Left forelimb (tissue), 1 donor: ENCODE data around the gene COX7B.
"Not testable (repeated sequence)": the region's sequence is repeated elsewhere in the genome, so short reads cannot be mapped to it uniquely, and the experiment has no call there.

Source experiments
- DNase-seq: peaks from one replicate; pipeline ENCODE4 v3.0.0-alpha.2; 2018; ENCODE audit warnings: low spot score

Gene COX7B, protein sequence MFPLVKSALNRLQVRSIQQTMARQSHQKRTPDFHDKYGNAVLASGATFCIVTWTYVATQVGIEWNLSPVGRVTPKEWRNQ

DNA sequence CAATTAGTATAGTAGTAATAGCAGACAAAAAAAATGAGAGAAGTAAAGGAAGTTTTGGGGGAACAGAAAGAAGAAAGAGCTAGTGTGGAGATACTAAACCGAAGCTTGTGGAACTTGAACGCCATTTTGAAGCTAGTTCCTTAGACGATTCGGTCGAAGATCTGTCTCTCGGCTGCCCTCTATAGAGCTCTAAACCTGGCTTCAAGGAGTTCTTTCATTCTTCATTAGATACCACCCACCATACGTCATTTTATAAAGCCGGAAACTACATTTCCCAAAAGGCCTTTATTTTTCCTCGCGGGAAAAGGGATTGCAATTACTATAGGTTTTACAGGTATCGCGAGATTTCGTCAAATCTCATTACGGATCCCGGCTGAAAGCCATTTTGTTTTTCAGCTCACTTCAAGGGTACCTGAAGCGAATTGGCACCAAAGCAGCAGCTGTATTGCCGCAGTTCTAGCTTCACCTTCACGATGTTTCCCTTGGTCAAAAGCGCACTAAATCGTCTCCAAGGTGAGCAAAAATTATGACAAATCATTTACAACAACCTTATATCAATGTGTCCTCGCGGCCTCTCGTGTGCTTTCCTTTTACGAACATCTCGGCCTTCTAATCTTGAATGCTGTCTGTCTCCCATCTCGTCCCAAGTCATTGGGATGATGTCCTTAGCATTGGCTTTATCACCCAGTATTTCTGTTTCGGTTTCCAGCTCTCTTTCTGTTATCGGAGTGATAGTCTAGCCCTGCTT, at the start of gene COX7B:
COX7B (plus strand) TSS at position 388 of the 748 bp plus-strand sequence; CDS start at position 474, 86 bp downstream.
- DNase-seq = peak; percentile 66

DNA sequence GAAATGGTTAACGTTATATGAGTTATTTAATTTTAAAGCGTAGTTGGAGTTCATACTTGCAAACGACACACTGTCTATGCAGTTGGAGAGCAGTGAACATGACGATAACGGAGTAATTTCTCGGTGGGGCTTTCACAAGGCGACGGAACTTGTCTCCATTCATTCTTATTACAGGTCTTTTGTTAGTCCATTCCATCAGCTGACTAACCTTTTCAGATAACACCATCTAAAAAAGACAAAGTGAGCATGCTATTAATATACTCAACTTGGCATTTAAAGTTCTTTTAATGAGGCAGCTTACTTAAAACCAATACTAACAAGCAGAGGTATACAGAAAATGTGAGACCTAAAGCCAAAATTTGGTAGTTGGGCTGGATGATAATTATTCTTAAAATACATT, 23.9 kb upstream of the COX7B start:
- DNase-seq = no peak

DNA sequence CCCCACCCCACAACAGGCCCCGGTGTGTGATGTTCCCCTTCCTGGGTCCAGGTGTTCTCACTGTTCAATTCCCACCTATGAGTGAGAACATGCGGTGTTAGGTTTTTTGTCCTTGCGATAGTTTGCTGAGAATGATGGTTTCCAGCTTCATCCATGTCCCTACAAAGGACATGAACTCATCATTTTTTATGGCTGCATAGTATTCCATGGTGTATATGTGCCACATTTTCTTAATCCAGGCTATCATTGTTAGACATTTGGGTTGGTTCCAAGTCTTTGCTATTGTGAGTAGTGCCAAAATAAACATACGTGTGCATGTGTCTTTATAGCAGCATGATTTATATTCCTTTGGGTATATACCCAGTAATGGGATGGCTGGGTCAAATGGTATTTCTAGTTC, 17.9 kb upstream of the COX7B start:
- DNase-seq = not testable (repeated sequence)

DNA sequence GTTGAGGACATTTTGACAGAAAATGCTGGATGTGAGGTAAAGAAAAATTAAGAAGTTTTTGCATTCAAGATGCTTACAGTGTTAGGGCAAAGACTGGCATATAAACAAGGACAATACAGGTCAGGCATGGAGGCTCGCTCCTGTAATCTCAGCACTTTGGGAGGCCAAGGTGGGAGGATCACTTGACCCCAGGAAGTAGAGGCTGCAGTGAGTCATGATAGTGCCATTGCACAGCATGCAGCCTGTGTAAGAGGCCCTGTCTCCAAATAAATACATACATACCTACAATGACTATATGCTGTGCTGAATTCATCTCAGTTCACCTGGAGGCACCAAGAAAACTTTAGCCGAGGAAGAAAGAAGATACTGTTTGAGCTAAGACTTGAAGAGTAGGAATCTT, 6.4 kb upstream of the COX7B start:
- DNase-seq = no peak

DNA sequence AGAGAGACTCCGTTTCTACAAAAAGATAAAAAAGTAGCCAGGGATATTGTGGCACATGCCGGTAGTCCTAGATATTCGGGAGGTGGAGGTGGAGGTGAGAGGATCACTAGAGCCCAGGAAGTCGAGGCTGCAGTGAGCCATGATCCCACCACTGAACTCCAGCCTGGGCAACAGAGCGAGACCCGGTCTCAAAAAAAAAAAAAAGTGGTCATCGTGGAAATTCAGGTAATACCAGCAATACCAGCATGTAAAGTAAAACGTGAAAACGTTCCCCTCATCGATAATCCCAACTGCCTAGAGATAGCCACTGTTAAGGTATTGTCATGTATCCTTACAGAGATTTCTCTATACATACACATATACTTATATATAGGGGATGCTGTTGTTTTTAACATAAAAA, 5.6 kb upstream of the COX7B start:
- DNase-seq = no peak

DNA sequence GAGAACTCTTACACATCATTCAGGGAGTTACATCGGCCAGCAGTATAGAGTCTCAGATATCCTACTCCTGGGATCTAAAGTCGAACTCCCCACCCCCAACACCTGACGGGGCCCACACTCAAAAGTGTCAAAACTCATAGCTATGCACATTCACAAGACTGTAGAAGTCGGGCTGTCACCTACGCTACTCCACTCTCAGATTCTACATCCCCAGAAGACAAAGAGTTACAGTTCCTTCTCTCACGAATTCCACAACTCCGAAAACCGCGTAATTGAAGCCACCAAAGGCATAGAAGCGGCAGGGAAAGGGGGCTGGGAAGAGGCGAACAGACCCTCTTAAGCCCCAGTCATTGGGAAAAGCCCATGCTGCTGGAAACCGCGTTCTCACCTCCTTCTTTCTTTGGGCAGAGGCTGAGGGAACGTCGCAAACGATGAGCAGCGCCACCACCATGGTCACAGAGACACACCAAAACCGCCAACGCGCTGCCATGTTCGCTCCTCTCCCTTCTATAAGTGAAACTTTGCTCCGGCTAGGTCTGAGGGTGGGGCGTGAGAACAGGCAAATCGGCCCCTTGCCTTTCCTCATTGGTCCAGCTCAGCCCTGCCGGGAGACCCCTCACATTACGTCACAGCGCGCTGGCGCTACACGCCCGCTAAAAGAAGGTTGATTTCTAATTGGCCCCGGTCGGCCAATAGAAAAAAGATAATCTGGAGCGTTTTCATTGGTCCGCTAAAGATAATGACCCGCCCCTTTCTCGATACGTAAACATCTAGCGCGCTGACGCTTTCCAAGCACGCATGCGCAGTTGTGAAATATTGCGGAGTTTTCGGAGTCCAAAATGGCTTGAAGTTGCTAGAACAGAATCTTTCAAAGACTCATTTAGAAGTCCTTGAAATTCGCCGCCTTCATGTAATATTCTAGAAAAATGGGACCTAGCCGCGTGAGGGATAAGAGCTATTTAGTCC, 4.1 kb upstream of the COX7B start, which contains the start of gene MAGT1:
MAGT1 (minus strand) TSS at position 515 of the 966 bp plus-strand sequence; CDS start at position 490, 25 bp downstream.
- peak; percentile 90 for DNase-seq

DNA sequence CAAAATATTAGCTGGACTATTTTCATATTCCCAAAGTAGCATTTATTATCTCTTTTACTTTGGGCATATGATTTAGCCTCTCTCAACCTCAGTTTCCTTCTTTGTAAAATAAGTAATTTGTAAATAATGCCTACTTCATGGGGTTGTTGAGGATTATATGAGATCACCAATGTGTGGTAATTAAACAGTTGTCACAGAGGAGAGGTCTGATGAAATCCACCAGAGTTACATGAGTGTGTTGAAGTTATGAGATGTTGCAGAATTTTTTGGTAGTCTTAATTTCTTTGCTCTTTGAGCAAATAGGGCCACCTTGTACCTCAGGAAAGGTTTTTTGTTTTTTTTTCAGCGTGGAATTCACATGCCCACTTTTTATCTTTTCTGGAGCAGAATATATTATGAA, 1.4 kb downstream of the COX7B start:
- DNase-seq = no peak

DNA sequence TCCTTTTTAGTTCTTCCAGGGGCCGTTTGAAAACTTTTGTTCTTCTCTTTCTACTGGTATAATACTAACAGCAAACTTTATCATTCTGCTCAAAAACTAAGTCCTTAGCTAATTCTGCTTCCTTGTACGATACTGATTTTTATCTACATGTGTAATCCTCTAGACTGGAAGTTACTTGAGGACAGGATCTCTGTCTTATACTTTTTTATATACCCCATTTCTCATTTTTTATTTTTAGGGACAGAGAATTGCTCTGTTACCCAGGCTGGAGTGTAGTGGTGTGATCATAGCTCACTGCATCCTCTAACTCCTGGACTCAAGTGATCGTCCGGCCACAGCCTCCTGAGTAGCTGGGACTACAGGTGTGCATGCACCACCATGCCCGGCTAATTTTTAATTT, 2.2 kb downstream of the COX7B start:
- no peak for DNase-seq

DNA sequence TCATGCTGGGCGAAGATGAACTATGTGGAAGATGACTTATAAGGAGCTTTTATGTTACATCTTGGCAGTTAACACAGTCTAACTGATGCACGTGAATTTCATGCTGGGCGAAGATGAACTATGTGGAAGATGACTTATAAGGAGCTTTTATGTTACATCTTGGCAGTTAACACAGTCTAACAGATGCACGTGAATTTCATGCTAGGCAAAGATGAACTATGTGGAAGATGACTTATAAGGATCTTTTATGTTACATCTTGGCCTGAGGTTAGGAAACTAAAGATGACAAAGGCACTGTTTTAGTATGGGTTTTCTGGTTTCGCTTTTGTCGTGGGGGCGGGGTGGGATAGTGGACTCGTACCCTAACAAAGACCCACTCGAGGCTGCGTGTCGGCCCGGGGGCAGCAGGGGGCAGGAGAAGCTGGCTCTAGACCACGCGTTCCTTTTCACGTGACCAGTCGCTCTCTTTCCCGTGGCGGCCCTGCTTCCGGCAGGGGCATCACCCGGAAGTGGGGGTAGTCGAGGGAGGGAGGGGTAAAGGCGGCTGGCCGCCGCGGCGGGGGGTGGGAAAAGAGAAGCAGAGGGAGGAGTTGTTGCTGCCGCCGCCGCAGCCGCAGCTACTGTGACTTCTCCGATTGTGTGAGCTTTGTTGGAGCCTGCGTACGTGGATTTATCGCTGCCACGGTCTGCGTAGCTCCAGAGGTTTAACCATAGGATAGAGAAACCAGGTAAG, 11.0 kb downstream of the COX7B start, which contains the start of gene ATP7A:
ATP7A (plus strand) TSS at position 586 of the 733 bp plus-strand sequence. CDS start 60,949 bp downstream, outside the sequence.
- peak; percentile 89 for DNase-seq

DNA sequence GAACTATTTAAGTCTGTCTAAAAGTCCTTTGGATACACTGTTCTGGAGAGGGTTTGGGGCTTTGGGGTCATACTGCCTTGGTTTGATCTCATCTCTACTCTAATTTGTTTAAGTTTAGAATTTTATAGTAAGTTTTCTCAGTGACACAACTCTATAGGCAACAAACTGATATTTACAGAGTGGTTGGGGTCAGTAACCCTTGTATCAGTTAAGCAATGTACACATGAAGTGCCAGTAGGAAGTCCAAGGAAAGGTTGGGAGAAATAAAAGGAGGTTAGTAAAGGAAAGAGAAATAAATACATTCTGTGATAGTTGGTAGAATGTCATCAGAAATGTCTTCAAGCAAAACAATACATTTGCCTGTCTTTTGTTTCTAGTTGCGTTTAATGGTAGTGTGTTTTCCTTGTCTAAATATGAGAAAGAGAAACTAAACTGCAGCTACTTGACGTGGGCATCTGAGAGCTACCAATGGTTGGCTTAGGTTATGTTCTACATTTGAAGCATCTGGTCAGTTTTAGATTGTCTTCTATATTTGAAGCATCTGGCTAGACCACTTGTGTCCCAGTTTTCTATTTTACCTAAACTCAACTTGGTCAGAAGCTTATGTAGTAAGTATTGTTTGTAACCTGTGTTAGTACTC, 18.1 kb downstream of the COX7B start:
- no peak for DNase-seq

DNA sequence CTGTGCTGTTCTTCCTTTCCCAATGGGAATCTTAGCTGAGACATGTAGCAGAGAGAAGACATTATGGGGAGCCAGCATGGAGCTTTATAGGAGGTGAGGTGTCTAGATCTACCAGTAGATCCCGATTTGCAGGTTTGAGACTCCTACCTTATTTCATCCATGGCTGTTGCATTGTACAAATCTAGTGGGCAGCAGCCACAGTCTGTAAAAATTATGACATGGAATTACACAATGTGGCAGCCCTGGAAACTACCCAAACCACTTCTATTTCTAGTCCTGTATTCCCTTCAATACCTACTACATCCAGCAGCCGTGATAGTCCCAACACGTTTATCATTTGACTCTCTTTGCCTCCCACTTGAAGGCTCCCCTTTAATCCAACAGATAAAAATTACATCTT, 19.3 kb downstream of the COX7B start:
- no peak for DNase-seq

DNA sequence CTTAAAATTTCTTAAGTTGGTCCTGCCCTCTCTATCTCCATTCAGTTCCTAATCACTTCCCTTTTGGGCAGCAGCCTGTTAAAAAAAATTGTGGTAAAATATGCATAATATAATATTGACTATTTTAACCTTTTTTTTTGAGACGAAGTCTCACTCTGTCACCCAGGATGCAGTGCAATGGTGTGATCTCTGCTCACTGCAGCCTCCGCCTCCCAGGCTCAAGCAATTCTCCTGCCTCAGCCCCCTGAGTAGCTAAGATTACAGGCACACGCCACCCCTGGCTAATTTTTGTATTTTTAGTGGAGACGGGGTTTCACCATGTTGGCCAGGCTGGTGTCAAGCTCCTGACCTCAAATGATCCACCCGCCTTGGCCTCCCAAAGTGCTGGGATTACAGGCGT, 20.1 kb downstream of the COX7B start:
- not testable (repeated sequence) for DNase-seq

DNA sequence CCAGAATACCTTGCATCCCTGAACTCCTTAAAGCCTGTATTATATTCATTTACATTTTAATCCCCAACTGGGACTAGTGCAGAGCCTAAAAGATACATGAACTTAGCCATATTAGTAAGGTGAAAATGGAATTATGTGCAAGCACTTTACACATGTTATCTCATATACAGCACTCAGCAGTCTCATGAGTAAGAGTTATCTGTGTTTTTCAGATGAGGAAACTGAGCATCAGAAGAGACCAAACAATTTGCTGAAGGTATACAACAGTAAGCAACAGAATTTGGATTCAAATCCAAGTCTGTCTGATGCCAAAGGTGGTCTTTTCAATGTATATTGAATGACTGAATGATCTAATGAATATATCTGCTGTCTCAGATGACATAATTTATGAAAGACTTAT, 23.5 kb downstream of the COX7B start:
- no peak for DNase-seq

DNA sequence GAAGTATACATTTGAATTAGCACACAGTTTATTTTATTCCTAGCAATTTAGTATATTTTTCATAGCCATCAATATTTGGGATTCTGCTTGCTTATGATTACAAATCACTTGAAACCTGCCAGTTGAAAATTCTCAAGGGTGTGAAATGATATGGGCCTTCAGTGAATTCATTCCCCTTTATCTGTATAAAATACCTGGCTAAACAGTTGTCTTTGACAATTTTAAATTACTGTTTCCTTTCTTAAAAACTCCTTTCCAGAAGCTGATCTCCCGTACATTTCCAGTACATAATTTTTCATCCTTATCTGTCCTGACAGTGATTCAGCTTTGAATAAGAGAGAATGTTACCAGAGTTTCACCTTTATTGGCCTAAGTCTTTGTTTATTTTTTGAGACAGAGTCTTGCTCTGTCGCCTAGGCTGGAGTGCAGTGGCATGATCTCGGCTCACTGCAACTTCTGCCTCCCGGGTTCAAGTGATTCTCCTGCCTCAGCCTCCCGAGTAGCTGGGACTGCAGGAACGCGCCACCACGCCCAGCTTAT, 25.1 kb downstream of the COX7B start:
- no peak for DNase-seq

DNA sequence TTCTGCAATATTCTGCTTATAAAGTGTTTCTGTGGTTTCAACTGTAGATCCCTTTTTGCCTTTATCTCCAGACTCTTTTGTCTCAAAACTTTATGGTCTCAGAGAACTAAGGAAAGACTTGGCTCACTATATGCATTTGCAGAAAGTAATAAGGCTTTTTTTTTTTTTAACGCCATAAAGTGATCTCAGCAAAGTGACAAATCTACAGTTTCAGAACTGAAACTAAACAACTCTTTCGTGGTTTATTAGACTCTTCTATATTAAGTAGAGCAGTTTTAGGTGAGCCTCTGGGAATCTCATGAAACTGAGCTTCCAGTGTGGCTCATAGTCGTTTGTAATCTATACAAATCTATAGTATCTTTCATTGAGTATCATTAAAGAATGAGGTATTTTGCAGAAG, 26.5 kb downstream of the COX7B start:
- DNase-seq = no peak

DNA sequence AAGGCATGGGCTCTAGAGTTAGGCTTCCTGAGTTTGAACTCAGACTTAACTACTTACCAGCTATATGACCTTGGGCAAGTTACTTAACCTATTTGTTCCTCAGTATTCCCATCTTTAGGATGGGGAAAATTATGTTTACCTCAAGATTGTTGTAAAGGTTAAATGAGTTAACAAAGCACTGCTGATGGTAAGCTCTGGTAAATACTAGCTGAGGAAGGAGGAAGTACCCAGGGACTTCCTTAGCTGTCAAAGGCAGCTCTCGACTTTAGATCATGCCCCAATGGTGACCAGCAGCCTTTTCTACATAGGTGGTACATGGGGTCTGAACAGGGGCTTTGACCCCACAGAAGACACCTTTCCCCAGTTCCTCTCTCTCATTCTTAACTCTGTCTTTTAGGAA, 31.3 kb downstream of the COX7B start:
- DNase-seq = no peak

DNA sequence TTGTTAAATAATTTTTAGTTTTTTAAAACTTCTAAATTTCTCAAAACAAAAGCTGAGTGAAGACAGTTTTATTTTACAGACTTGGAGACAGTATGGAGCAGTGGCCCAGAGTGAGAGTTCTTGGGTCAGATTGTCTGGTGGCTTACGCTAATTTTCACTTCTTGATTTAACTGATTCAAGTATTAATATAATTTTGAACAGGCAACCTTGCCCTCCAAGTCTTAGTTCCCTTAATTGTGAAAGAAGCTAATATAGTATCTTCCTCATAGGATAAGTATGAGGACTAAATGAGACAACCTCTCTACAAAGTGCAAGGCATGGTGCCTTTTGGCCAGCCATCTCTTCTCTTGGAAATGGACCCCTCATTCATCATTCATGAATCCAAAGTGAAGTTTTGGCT, 36.6 kb downstream of the COX7B start:
- no peak for DNase-seq

DNA sequence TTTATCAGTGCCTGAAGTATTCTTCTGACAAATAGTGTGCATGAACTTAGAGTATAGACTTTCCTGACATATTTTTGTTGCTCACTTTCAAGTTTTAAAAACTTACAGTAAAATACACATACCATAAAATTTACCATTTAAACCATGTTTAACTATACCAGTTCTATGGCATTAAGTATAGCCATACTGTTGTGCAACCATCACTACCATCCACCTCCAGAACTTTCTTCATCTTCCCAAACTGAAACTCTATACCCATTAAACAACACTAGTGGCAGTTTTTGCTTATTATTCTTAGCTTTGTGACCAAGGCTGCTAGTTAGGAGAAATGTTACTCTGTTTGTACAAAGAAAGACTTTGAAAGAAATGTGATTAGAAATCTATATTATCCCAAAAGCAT, 37.0 kb downstream of the COX7B start:
- no peak for DNase-seq

DNA sequence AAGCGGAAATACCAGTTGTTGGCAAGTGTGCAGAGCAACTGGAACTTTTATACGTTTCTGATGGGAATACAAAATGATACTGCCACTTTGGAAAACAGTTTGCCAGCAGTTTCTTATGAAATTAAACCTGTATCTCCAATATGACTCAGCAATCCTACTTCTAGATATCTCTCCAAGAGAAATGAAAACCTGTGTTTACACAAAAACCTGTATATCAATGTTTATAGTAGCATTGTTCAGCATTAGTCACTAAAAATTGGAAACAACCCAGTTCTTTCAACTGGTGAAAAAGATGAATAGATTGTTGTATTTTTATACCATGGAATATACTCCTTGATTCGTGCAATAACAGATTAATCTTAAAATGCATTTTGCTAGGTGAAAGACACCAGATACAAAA, 38.0 kb downstream of the COX7B start:
- DNase-seq = no peak

DNA sequence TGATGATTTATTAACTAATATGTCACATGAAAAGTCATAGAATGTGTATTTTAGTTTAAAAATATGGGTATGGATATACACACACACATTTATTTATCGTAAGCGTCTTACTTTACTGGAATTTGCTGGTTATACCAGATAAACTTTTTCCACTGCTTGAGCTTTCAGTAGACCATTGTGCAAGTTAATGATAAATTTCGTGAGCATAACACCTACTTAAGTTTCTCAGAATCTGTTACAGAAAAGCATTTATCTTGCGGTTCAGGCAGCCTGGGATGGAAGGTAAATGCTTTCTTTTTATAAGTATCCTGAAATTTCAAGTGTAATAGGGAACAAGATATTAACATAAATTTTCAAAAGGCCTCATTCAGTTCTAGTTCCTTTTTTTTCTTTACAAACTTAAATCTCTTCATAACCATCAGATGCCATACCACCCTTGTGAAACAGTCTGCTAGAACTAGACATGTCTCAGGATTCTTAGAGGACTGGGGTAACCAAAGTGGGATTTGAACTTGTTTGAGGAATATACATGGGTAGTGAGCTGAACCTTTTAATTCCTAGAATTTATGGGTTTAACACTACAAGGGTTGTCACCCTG, 38.9 kb downstream of the COX7B start:
- DNase-seq = no peak

DNA sequence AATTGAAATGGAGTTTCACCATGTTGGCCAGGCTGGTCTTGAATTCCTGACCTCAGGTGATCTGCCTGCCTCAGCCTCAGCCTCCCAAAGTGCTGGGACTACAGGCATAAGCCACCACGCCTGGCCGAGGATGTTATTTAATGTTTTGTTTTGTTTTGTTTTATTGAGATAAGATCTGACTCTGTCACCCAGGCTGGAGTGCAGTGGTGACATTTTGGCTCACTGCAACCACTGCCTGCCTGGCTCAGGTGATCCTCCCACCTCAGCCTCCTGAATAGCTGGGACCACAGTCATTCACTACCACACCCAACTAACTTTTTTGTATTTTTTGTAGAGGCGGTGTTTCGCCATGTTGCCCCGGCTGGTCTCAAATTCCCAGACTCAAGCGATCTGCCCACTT, 45.8 kb downstream of the COX7B start:
- not testable (repeated sequence) for DNase-seq
